ENCODE data around the gene TFR2. TPM values are rescaled to one million over a fixed set of nuclear protein-coding genes. Genes with fewer than 3 reads are reported as not detected.

Gene TFR2
- total and polyA plus RNA-seq, 2 of the 13 experiments (the other 11 are each of a cell fraction or from before 2014, with no cell fraction given) = 36.9 to 64.2 TPM

- TF ChIP-seq ZNF83 (CRISPR knock-in tag; IDR thresholded peaks at IDR 0.05; ENCODE audit: borderline replicate concordance) (no peak; the same call in 1 of the 2 replicates), ZNF547 (CRISPR knock-in tag; IDR thresholded peaks at IDR 0.05) (no peak), HNRNPUL1 (IDR thresholded peaks at IDR 0.05; ENCODE audit: low read depth, low read length) (no peak), PAF1 (CRISPR knock-in tag; IDR thresholded peaks at IDR 0.05) (no peak), ZSCAN5A (CRISPR knock-in tag; IDR thresholded peaks at IDR 0.05; ENCODE audit: borderline replicate concordance) (no peak), ETV5 (CRISPR knock-in tag; IDR thresholded peaks at IDR 0.05; ENCODE audit: borderline replicate concordance) (no peak), TBX2 (CRISPR knock-in tag; IDR thresholded peaks at IDR 0.05; ENCODE audit: borderline replicate concordance) (no peak), ZNF143 (CRISPR knock-in tag; IDR thresholded peaks at IDR 0.05) (no peak), ZNF549 (CRISPR knock-in tag; IDR thresholded peaks at IDR 0.05) (no peak), ZNF660 (CRISPR knock-in tag; IDR thresholded peaks at IDR 0.05; ENCODE audit: borderline replicate concordance, low read depth) (no peak), GTF2F1 (IDR thresholded peaks at IDR 0.05; ENCODE audit: low read length) (no peak), ADNP (CRISPR knock-in tag; IDR thresholded peaks at IDR 0.05) (no peak), NR3C1 (CRISPR knock-in tag; IDR thresholded peaks at IDR 0.05) (no peak), KDM1A (CRISPR knock-in tag; IDR thresholded peaks at IDR 0.05) (no peak), ZFYVE20 (CRISPR knock-in tag; IDR thresholded peaks at IDR 0.05; ENCODE audit: borderline replicate concordance, low read depth) (no peak), NFIC (IDR thresholded peaks at IDR 0.05; ENCODE audit: low read length) (no peak), ESRRA (CRISPR knock-in tag; IDR thresholded peaks at IDR 0.05; ENCODE audit: low read depth) (0 out of 2 replicates have a peak, but pooled peaks have one; percentile 9), ZNF296 (CRISPR knock-in tag; conservative IDR thresholded peaks at IDR 0.05) (no peak; the same call in 1 of the 2 replicates), SIN3A (IDR thresholded peaks at IDR 0.05; ENCODE audit: borderline replicate concordance, low read depth, low read length) (peak; percentile 58; the same call in 1 of the 2 replicates), ZFX (CRISPR knock-in tag; IDR thresholded peaks at IDR 0.05; ENCODE audit: low read depth) (0 out of 2 replicates have a peak, but pooled peaks have one; percentile 1), MEIS1 (CRISPR knock-in tag; IDR thresholded peaks at IDR 0.05; ENCODE audit: borderline replicate concordance) (no peak), ZNF761 (CRISPR knock-in tag; conservative IDR thresholded peaks at IDR 0.05) (0 out of 2 replicates have a peak, but pooled peaks have one; percentile 29), ZNF484 (CRISPR knock-in tag; IDR thresholded peaks at IDR 0.05; ENCODE audit: borderline replicate concordance, low read depth) (no peak), SMAD3 (CRISPR knock-in tag; IDR thresholded peaks at IDR 0.05) (no peak), PPARG (CRISPR knock-in tag; conservative IDR thresholded peaks at IDR 0.05) (no peak)
- TF ChIP-seq, protein P1, sequence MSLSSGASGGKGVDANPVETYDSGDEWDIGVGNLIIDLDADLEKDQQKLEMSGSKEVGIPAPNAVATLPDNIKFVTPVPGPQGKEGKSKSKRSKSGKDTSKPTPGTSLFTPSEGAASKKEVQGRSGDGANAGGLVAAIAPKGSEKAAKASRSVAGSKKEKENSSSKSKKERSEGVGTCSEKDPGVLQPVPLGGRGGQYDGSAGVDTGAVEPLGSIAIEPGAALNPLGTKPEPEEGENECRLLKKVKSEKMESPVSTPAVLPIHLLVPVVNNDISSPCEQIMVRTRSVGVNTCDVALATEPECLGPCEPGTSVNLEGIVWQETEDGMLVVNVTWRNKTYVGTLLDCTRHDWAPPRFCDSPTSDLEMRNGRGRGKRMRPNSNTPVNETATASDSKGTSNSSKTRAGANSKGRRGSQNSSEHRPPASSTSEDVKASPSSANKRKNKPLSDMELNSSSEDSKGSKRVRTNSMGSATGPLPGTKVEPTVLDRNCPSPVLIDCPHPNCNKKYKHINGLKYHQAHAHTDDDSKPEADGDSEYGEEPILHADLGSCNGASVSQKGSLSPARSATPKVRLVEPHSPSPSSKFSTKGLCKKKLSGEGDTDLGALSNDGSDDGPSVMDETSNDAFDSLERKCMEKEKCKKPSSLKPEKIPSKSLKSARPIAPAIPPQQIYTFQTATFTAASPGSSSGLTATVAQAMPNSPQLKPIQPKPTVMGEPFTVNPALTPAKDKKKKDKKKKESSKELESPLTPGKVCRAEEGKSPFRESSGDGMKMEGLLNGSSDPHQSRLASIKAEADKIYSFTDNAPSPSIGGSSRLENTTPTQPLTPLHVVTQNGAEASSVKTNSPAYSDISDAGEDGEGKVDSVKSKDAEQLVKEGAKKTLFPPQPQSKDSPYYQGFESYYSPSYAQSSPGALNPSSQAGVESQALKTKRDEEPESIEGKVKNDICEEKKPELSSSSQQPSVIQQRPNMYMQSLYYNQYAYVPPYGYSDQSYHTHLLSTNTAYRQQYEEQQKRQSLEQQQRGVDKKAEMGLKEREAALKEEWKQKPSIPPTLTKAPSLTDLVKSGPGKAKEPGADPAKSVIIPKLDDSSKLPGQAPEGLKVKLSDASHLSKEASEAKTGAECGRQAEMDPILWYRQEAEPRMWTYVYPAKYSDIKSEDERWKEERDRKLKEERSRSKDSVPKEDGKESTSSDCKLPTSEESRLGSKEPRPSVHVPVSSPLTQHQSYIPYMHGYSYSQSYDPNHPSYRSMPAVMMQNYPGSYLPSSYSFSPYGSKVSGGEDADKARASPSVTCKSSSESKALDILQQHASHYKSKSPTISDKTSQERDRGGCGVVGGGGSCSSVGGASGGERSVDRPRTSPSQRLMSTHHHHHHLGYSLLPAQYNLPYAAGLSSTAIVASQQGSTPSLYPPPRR (CRISPR knock-in tag; IDR thresholded peaks at IDR 0.05; ENCODE audit: borderline replicate concordance) = no peak
Measured at GRCh38 chr7:100641860-100642533, 645 bp upstream of the TFR2 start (continued).
